Urothelium cell line (cell line): ENCODE measurements around the gene KCNH1.

Experiments
- DNase-seq: peaks from one replicate; pipeline ENCODE4 v3.0.0; 2011; ENCODE audit warnings: low spot score, mixed read lengths
- FAIRE-seq: peaks from 2 replicates; lab custom pipeline; 2011; peaks lifted over from hg19 to GRCh38; lab: Jason Lieb, UNC

Gene KCNH1

GRCh38 chr1:210932104-210932503 lies 201.8 kb downstream of the KCNH1 start:
- DNase-seq (no peak), FAIRE-seq (no peak)

- DNase-seq, result no peak
- FAIRE-seq, result no peak
Measured at GRCh38 chr1:210922666-210923065, 211.3 kb downstream of the KCNH1 start.

GRCh38 chr1:210920716-210921694 lies 212.9 kb downstream of the KCNH1 start:
- FAIRE-seq (no peak), DNase-seq (no peak)

DNA sequence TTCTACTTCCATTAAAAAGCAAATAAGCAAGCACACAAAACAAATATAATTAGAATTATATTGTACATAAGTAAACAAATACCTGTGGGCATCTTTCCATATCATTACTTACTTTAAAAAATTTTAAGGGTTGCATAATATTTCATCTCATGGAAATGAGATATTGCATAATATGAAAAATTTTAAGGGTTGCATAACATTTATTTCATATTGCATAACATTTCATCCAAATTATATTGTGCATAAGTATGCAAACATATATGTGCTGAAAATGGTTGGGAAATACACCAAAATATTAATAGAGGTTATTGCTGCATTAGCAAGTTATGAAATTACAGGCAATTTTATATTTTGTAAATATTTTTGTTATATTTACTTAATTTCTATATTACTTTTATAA lies 213.7 kb downstream of the KCNH1 start:
- DNase-seq (no peak), FAIRE-seq (no peak)

GRCh38 chr1:210918893-210919292 lies 215.1 kb downstream of the KCNH1 start:
- DNase-seq, result no peak
- FAIRE-seq, result no peak

DNA sequence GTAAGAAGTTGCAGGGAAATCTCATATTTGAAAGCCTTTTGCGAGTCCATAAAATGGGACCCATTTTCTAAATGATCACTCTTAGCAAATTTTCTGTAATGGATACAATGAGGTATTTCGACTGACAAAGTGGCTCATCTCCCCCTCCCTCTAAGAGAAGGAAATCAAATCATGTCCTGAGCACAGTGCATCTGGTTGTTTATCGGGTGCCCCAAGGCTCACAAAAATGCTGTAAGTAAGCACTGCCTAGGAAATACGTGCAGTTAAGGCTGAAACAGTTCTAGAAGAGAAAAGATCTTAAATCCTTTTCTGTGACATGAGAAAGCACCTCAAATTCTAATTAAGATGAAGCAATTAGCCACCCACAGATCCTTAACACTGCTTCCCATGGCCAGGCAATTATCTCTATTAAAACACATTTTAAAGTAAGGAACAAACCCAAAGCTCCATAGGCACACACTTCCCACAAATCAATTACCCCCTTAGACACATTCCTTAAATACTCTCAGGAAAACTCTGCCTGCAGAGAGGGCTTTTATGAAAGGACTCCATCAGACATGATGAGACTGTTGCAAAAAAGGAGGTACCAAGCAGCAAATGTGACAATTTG lies 216.3 kb downstream of the KCNH1 start:
- DNase-seq (no peak), FAIRE-seq (no peak)

GRCh38 chr1:210916548-210916947 lies 217.4 kb downstream of the KCNH1 start:
- no peak for DNase-seq
- no peak for FAIRE-seq

DNA sequence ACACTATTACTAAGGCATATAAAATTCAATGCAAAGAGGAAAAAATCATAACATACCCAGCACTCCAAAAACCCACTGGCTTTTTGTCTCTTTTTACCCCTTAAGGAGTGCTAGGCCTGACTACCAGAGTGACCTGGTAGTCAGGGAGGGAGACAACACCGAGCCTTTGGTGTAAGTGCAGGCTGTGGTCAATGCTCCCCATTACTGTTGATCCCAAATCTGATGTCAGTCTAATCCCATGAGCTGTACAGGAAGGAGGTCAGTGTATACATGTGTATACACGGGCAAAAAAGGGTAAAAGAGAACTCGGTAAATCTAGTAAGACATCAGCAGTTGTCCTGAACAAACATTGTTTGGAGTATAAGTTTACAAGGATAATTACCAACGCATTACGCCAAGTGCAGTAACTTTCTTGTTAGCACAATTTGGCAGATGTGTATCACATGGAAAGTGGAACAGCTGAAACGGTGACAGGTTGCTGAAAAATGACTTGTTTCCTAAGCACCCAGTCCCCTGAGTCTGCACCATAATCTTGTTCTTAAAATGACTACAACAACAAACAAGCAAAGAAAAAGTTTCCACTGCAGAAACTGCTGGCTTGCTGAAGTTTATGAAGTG lies 217.9 kb downstream of the KCNH1 start:
- DNase-seq (no peak), FAIRE-seq (no peak)

- DNase-seq (no peak), FAIRE-seq (no peak)
Measured at GRCh38 chr1:210912752-210913151, 221.2 kb downstream of the KCNH1 start.

- FAIRE-seq (no peak), DNase-seq (no peak)
Measured at GRCh38 chr1:210910020-210910575, 223.8 kb downstream of the KCNH1 start.

DNA sequence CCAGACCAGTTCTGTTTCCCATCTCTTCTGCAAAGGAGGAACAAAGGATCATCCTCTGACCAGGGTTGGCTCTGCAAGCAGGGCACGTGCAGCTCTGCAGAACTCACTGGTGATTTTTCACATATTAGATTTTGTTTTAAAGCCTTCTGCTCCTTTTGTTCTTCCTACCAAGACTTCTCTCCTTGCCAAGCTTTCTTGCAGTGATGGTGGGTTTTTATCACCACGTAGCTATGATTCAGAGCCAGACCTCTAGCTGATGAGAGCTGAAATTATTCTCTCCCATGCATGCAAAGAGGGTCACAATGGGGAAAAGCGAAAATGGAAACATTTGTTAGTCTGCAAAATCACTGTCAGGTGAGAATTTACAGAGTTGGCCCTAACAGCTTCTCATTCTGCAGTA lies 225.2 kb downstream of the KCNH1 start:
- FAIRE-seq (no peak), DNase-seq (no peak)

GRCh38 chr1:210908257-210908656 lies 225.7 kb downstream of the KCNH1 start:
- DNase-seq, result no peak
- no peak for FAIRE-seq

- FAIRE-seq (no peak), DNase-seq (no peak)
Measured at GRCh38 chr1:210907251-210907805, 226.6 kb downstream of the KCNH1 start.

- no peak for FAIRE-seq
Measured at GRCh38 chr1:210905944-210906453, 227.9 kb downstream of the KCNH1 start.

DNA sequence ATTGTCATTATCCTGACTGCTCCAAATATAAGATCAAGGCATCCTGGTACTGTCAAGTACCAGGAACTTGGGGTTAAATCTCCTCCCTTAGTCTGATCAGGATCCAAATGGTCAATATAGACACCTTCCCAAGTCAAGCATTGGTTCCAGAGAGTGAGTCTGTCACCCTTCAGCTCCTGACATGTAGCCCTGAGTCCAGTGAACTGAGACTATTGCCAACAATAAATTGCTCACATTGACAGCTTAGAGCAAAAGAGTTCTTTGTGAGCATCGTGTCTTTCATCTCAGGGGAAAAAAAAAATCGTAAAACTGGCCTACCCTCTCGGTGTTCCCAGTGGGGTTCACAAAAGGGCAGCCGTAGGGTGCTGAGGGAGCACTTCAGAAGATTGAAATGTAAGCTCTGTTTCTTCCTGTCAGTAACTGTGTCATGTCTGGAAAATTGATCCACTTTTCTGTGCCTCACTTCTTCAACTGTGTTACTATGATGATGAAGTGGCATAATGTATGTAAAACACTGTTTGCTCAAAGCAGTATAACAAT lies 228.5 kb downstream of the KCNH1 start:
- no peak for FAIRE-seq
- DNase-seq, result no peak

More at GRCh38 chr1:210905944-210906453, 227.9 kb downstream of the KCNH1 start:
- DNase-seq, result no peak

DNA sequence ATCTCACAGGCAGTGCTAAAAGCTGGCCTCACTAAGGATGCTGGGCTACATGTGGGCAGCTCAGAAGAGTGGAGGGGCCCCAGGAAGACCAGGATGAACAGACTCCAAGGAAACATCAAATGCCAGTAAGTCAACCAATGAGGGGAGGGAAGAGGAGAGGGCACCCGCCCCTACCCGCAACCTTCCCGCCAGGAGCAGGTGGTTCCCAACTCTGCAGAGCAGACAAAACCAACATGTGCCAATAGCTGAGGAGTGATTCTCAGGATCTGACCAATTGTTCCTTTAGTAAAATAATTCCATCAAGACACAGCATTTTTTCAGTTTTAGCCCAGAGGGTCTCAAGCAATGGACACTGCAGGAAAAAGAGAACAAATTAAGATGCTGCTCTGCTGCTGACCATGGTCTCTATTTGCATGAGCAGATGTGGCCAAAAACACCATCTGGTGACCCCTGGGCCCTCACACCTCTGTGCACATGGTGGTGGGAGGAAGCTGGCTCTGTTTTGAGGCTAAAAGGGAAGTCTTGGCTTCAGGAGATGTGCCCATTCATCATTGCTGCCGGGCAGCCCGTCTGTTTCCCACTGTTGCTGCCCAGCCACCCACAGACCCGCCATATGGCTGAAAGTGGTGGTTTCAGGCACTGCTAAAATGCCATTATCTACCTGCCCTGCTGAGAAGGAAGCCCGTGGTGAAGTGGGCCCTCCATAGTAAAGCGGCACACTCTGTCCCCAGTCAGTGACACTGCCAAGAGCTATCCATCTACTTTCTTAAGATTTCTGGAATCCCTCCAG lies 231.8 kb downstream of the KCNH1 start:
- no peak for DNase-seq
- FAIRE-seq, result no peak

GRCh38 chr1:210900820-210901219 lies 233.1 kb downstream of the KCNH1 start:
- no peak for FAIRE-seq
- DNase-seq, result no peak

DNA sequence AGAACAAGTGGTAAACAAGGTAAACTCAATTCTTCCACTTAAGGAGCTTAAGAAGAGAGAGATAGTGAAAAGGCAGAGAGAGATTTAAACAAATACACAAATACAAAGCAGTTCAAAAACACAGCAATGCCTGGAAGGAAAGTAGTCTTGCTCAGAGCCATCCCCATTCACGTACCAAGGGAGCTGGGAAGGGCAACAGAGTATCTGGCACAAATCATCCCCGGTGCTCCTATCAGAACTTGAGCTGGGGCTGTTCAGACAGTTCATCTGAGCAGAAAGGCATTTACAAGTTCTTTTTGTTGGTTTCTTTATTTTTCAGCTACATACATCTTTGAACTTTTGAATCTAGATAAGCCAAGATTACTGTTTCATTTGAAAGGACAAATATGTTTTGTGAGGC lies 233.9 kb downstream of the KCNH1 start:
- FAIRE-seq (no peak), DNase-seq (no peak)

DNA sequence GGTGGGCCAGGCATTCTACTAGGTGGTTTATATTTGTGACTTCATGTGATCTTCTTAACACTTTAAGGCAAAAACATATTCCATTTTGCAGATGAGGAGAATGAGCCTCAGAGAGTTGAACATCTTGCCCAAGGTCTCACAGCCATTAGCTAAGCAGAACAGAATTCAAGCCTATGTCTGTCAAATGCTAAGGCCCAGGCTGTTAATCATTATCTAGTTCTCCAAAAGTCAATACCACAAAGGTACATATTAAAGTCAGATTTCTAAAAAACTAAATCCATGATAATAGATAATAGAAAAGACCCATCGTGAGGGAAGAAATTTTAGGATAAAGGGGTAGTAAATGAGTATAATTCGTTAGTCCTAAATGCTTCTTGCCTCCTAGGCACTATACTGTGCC lies 234.3 kb downstream of the KCNH1 start:
- no peak for DNase-seq
- FAIRE-seq, result no peak

- DNase-seq, result no peak
- FAIRE-seq, result no peak
Measured at GRCh38 chr1:210898473-210898872, 235.5 kb downstream of the KCNH1 start.
